Neural progenitor cell (in vitro differentiated cells): ENCODE results near the gene CAMK1. TPM values are rescaled to one million over a fixed set of nuclear protein-coding genes. Genes with fewer than 3 reads are reported as not detected.

Experiments used
- DNase-seq: peaks from one replicate; pipeline ENCODE4 v3.0.0-alpha.2; 2016; ENCODE audit warnings: low spot score
- H2AFZ ChIP-seq: fragments of 200-600 bp; sonication (generic); replicated peaks from 2 replicates; pipeline ENCODE4 v1.6.1; 2016; ENCODE audit warnings: antibody characterized with exemption
- H3F3A ChIP-seq: fragments of 200-600 bp; sonication (generic); 2 replicates; pipeline ENCODE4 v1.6.1; 2016; ENCODE audit warnings: antibody characterized with exemption, low read depth
- H3K27ac ChIP-seq: fragments of 200-600 bp; sonication (generic); 2 replicates; pipeline ENCODE4 v1.5.1; 2016; ENCODE audit warnings: mild to moderate bottlenecking
- H3K27me3 ChIP-seq: fragments of 200-600 bp; sonication (generic); 2 replicates; pipeline ENCODE4 v1.6.1; 2016; ENCODE audit warnings: mild to moderate bottlenecking, moderate library complexity
- H3K36me3 ChIP-seq: fragments of 200-600 bp; sonication (generic); 2 replicates; pipeline ENCODE4 v1.5.1; 2016
- H3K4me1 ChIP-seq: fragments of 200-600 bp; sonication (generic); 2 replicates; pipeline ENCODE4 v1.6.1; 2016; ENCODE audit warnings: mixed run types
- H3K4me2 ChIP-seq: fragments of 200-600 bp; sonication (generic); 2 replicates; pipeline ENCODE4 v1.6.1; 2016
- H3K4me3 ChIP-seq: fragments of 200-600 bp; sonication (generic); 2 replicates; pipeline ENCODE4 v1.5.1; 2016
- H3K79me2 ChIP-seq: fragments of 200-600 bp; sonication (generic); 2 replicates; pipeline ENCODE4 v1.6.1; 2016; ENCODE audit warnings: low read depth
- H3K9ac ChIP-seq: fragments of 200-600 bp; sonication (generic); 2 replicates; pipeline ENCODE4 v1.6.1; 2016
- H3K9me3 ChIP-seq: fragments of 200-600 bp; sonication (generic); 2 replicates; pipeline ENCODE4 v1.5.1; 2016; ENCODE audit warnings: low read depth
- H4K20me1 ChIP-seq: fragments of 200-600 bp; sonication (generic); 2 replicates; pipeline ENCODE4 v1.6.1; 2016; ENCODE audit warnings: low read depth
- H3K27ac Mint-ChIP-seq: 3 replicates; pipeline ENCODE4 v1.8.0; 2021; ENCODE audit warnings: mixed read lengths
- H3K27me3 Mint-ChIP-seq: 2 replicates; pipeline ENCODE4 v1.8.0; 2022; ENCODE audit warnings: low read depth, mild to moderate bottlenecking, inconsistent platforms, moderate library complexity, mixed read lengths; ENCODE audit not compliant: insufficient read depth
- H3K36me3 Mint-ChIP-seq: 3 replicates; pipeline ENCODE4 v1.8.0; 2021; ENCODE audit warnings: mixed read lengths
- H3K4me1 Mint-ChIP-seq: 3 replicates; pipeline ENCODE4 v1.8.0; 2021; ENCODE audit warnings: mixed read lengths
- H3K4me3 Mint-ChIP-seq: 3 replicates; pipeline ENCODE4 v1.8.0; 2021; ENCODE audit warnings: mild to moderate bottlenecking, moderate library complexity, mixed read lengths
- H3K9me3 Mint-ChIP-seq: 3 replicates; pipeline ENCODE4 v1.8.0; 2020; ENCODE audit warnings: mixed read lengths
- EZH2 ChIP-seq: fragments of 200-600 bp; sonication (generic); IDR thresholded peaks from 2 replicates; pipeline ENCODE4 v1.6.1; 2017; ENCODE audit warnings: antibody characterized with exemption, mild to moderate bottlenecking, moderate library complexity
- EZH2phosphoT487 ChIP-seq: fragments of 200-600 bp; sonication (generic); IDR thresholded peaks from 2 replicates; pipeline ENCODE4 v1.6.1; 2017; ENCODE audit warnings: antibody characterized with exemption
- total RNA-seq: library from RNA; depleted of rRNA; stranded (reverse); fragments of >200 nt; gene quantifications from 2 replicates; pipeline ENCODE4 v1.2.3, GENCODE V29; 2015; ENCODE audit warnings: low replicate concordance
- TF ChIP-seq, protein P1 (sequence below): fragments of 200-600 bp; sonication (generic); IDR thresholded peaks from 2 replicates; pipeline ENCODE4 v1.5.1; 2017; ENCODE audit warnings: antibody characterized with exemption, mild to moderate bottlenecking

Gene CAMK1
- total RNA-seq, 1 donor from 2014 or later: 24.9 TPM

DNA sequence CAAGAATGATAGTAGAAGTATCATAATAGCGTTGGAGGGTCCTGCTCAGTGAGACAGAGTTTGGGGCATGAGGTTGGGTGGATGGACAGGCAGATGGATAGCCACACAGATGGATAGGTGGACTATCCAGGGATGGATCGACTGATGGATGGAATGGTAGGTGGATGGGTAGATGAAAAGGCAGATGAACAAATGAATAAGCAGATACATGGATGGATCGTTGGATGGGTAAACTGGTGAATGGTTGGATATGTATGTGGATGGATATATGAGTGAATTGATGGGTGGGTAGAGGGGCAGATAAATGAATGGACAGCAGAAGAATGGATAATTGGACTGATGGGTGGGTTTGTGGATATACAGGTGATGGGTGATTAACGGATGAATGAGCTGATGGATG lies 56.6 kb downstream of the CAMK1 start:
- Histone ChIP-seq H3K4me3 (no peak overlapping the region), H3K9ac (no peak overlapping the region), H3K27ac (no peak overlapping the region), H3K79me2 (no peaks in the 10 kb centered on the region), H3K36me3 (no peaks in the 10 kb centered on the region), H2AFZ (no peak overlapping the region), H3K9me3 (no peaks in the 10 kb centered on the region), H4K20me1 (no peaks in the 10 kb centered on the region), H3K27me3 (peaks cover 3% of the 10 kb centered on the region), H3F3A (no peaks in the 10 kb centered on the region), H3K4me2 (no peak overlapping the region), H3K4me1 (peaks cover 8% of the 10 kb centered on the region)
- Mint-ChIP-seq H3K27ac (no peak overlapping the region), H3K4me3 (no peak overlapping the region), H3K36me3 (no peaks in the 10 kb centered on the region), H3K27me3 (peaks cover 13% of the 10 kb centered on the region), H3K4me1 (no peaks in the 10 kb centered on the region), H3K9me3 (no peaks in the 10 kb centered on the region)
- no peak for TF ChIP-seq EZH2phosphoT487
- TF ChIP-seq, protein P1, sequence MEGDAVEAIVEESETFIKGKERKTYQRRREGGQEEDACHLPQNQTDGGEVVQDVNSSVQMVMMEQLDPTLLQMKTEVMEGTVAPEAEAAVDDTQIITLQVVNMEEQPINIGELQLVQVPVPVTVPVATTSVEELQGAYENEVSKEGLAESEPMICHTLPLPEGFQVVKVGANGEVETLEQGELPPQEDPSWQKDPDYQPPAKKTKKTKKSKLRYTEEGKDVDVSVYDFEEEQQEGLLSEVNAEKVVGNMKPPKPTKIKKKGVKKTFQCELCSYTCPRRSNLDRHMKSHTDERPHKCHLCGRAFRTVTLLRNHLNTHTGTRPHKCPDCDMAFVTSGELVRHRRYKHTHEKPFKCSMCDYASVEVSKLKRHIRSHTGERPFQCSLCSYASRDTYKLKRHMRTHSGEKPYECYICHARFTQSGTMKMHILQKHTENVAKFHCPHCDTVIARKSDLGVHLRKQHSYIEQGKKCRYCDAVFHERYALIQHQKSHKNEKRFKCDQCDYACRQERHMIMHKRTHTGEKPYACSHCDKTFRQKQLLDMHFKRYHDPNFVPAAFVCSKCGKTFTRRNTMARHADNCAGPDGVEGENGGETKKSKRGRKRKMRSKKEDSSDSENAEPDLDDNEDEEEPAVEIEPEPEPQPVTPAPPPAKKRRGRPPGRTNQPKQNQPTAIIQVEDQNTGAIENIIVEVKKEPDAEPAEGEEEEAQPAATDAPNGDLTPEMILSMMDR: no peak
- TF ChIP-seq EZH2: no peak
- no peak for DNase-seq

DNA sequence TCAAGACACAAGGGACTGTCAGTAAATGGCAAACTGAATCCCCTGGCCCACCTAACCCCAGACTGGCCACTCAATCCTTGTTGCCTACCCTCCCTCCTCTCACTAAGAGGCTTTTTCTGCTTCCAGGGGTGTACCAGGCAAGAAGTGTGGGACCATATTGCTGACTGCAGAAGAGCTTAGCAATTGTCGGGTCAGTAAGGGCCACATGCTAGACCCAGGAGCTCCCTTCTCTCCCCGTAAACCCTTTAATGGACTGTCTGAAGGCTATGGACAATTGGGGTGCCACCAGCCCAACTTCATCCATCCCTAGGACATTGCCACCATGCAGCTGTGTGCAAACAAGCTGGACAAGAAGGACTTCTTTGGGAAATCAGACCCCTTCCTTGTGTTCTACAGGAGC lies 57.3 kb downstream of the CAMK1 start:
- DNase-seq: no peak
- H3K27ac ChIP-seq: no peak overlapping the region
- H3K9me3 Mint-ChIP-seq: no peaks in the 10 kb centered on the region
- peaks cover 3% of the 10 kb centered on the region for H3K27me3 ChIP-seq
- H3K27ac Mint-ChIP-seq: no peak overlapping the region
- no peak overlapping the region for H3K4me3 Mint-ChIP-seq
- H3K4me2 ChIP-seq: no peak overlapping the region
- H3K9me3 ChIP-seq: no peaks in the 10 kb centered on the region
- no peaks in the 10 kb centered on the region for H3K36me3 Mint-ChIP-seq
- H3F3A ChIP-seq: no peaks in the 10 kb centered on the region
- H3K4me1 Mint-ChIP-seq: no peaks in the 10 kb centered on the region
- no peak for TF ChIP-seq EZH2phosphoT487
- TF ChIP-seq EZH2: no peak
- TF ChIP-seq, protein P1: no peak
- H3K9ac ChIP-seq: no peak overlapping the region
- H3K4me3 ChIP-seq: no peak overlapping the region
- peaks cover 8% of the 10 kb centered on the region for H3K27me3 Mint-ChIP-seq
- H3K36me3 ChIP-seq: no peaks in the 10 kb centered on the region
- H3K4me1 ChIP-seq: peaks cover 8% of the 10 kb centered on the region
- no peaks in the 10 kb centered on the region for H4K20me1 ChIP-seq
- H2AFZ ChIP-seq: no peak overlapping the region
- H3K79me2 ChIP-seq: no peaks in the 10 kb centered on the region

DNA sequence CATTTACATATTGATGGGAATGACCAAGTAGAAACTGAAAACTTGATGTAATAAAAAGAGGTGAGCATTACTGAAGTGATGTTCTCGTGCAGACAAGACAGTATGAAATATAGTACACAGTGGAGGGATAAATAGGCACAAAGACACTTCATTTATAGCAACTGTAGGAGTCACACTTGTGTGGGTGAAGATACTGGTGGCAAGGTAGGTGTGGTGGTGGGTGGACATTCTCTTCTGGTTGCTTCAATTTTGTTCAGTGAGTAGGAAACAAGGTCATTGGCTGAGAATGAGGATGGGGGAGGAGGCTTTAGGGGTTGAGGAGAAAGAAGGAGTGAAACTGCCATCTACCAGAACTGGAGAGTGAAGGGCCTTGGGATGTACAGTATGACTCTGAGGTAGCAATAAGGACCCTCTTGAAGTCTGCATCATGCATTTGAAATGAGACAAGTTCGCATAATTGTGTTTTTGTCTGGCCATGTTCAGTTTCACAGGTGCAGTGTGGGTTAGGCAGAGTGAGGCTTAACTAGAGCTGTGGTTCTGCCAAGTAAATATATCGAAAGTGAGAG lies 59.5 kb downstream of the CAMK1 start:
- Histone ChIP-seq H3K4me1 (peaks cover 6% of the 10 kb centered on the region), H3K27me3 (peaks cover 15% of the 10 kb centered on the region), H2AFZ (no peak overlapping the region), H3K36me3 (no peaks in the 10 kb centered on the region), H3K9me3 (no peaks in the 10 kb centered on the region), H3K27ac (no peak overlapping the region), H3K9ac (no peak overlapping the region), H3K4me3 (no peak overlapping the region), H3K79me2 (no peaks in the 10 kb centered on the region), H3F3A (no peaks in the 10 kb centered on the region), H4K20me1 (no peaks in the 10 kb centered on the region), H3K4me2 (no peak overlapping the region)
- no peak for TF ChIP-seq EZH2
- no peak for TF ChIP-seq EZH2phosphoT487
- TF ChIP-seq, protein P1: no peak
- Mint-ChIP-seq H3K27ac (no peak overlapping the region), H3K36me3 (no peaks in the 10 kb centered on the region), H3K27me3 (peaks cover 12% of the 10 kb centered on the region), H3K4me3 (no peak overlapping the region), H3K4me1 (no peaks in the 10 kb centered on the region), H3K9me3 (no peaks in the 10 kb centered on the region)
- no peak for DNase-seq

Other genes with a start within 250 kb of the CAMK1 start
- gene LHFPL4, start 216.1 kb downstream of the CAMK1 start, total RNA-seq: 0.32 and 2.7 TPM in 2 replicates
- 22.6 and 41.8 TPM in 2 replicates for gene MTMR14, start 120.4 kb downstream of the CAMK1 start, total RNA-seq
- gene CPNE9, start 66.1 kb downstream of the CAMK1 start, total RNA-seq: 0.43 TPM in 1 of 2 replicates, not detected in the other
- 12.1 and 17.5 TPM in 2 replicates for gene BRPF1, start 38.2 kb downstream of the CAMK1 start, total RNA-seq
- gene OGG1, start 20.0 kb downstream of the CAMK1 start, total RNA-seq: 15.8 and 33.8 TPM in 2 replicates
- 50.8 and 86.3 TPM in 2 replicates for gene TADA3, start 22.5 kb upstream of the CAMK1 start, total RNA-seq
- gene ARPC4, start 23.1 kb upstream of the CAMK1 start, total RNA-seq: 126 and 146 TPM in 2 replicates
- gene TTLL3, start 40.3 kb upstream of the CAMK1 start, total RNA-seq: 15.0 and 36.1 TPM in 2 replicates
- gene RPUSD3, start 74.1 kb upstream of the CAMK1 start, total RNA-seq: 30.5 and 50.2 TPM in 2 replicates
- gene CIDEC, start 110.3 kb upstream of the CAMK1 start, total RNA-seq: not detected in 2 replicates
- 32.7 and 42.1 TPM in 2 replicates for gene JAGN1, start 120.7 kb upstream of the CAMK1 start, total RNA-seq
- gene IL17RE, start 132.9 kb upstream of the CAMK1 start, total RNA-seq: 0.56 TPM in 1 of 2 replicates, not detected in the other
- 3.1 and 6.5 TPM in 2 replicates for gene IL17RC, start 147.2 kb upstream of the CAMK1 start, total RNA-seq
- gene CRELD1, start 163.9 kb upstream of the CAMK1 start, total RNA-seq: 14.1 and 28.7 TPM in 2 replicates
- gene PRRT3, start 182.5 kb upstream of the CAMK1 start, total RNA-seq: 2.6 and 11.6 TPM in 2 replicates
- 37.1 and 50.2 TPM in 2 replicates for gene EMC3, start 216.9 kb upstream of the CAMK1 start, total RNA-seq